Kidney epithelial cell (primary cell): Measurements from ENCODE around the gene ADGRF4. TPM values are rescaled to one million over a fixed set of nuclear protein-coding genes. Genes with fewer than 3 reads are reported as not detected.

Experiments
- DNase-seq: peaks from one replicate; pipeline ENCODE4 v3.0.0-alpha.2; 2010; ENCODE audit warnings: low read depth
- H3K27me3 ChIP-seq: 2 replicates; pipeline ENCODE4 v1.6.0; 2011; ENCODE audit warnings: low read length; ENCODE audit not compliant: control insufficient read depth, insufficient read depth
- H3K36me3 ChIP-seq: 2 replicates; pipeline ENCODE4 v1.5.1; 2011; ENCODE audit warnings: low read length; ENCODE audit not compliant: control insufficient read depth, insufficient read depth
- H3K4me3 ChIP-seq: 2 replicates; pipeline ENCODE4 v1.5.1; 2011; ENCODE audit warnings: low read depth, mild to moderate bottlenecking, control low read depth, low read length
- total RNA-seq: library from RNA; depleted of rRNA; stranded (reverse); fragments of >200 nt; gene quantifications from 2 replicates; pipeline ENCODE4 v1.2.3, GENCODE V29; 2015
- TF ChIP-seq, protein P1 (sequence below): IDR thresholded peaks from 2 replicates; pipeline ENCODE4 v1.5.1; 2011; ENCODE audit warnings: mild to moderate bottlenecking, moderate library complexity, low read length, control low read depth, inconsistent platforms; ENCODE audit not compliant: insufficient read depth, poor library complexity, severe bottlenecking

Gene ADGRF4
- total RNA-seq, 1 donor from 2014 or later = 7.7 TPM

DNA sequence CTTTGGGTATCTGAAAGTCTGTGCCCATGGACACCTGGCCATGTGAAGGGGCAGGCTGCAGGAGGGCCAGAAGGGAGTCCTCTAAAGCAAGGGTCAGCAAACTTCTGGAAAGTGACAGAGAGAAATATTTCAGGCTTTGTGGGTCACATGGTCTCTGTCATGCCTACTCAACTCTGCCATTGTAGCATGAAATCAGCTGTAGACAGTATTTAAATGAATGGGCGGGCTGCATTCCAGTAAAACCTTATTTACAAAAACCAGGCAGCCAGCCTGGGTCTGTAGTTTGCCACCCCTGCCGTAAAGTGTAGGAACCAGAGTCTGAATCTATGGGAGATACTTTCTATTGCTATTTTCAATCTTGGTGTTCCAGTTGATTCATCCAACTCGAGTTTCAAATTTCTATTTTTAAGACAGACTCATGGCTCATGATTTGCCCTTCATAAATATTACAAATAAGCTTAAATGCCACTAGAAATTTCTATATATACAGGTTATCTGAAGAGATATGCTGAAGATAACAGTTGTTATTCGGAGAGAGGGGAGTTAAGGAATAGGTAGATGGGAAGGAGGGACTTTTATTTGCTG, 19.0 kb upstream of the ADGRF4 start:
- no peak for DNase-seq
- no peaks in the 10 kb centered on the region for H3K27me3 ChIP-seq
- H3K36me3 ChIP-seq = no peaks in the 10 kb centered on the region
- no peak overlapping the region for H3K4me3 ChIP-seq
- TF ChIP-seq, protein P1, sequence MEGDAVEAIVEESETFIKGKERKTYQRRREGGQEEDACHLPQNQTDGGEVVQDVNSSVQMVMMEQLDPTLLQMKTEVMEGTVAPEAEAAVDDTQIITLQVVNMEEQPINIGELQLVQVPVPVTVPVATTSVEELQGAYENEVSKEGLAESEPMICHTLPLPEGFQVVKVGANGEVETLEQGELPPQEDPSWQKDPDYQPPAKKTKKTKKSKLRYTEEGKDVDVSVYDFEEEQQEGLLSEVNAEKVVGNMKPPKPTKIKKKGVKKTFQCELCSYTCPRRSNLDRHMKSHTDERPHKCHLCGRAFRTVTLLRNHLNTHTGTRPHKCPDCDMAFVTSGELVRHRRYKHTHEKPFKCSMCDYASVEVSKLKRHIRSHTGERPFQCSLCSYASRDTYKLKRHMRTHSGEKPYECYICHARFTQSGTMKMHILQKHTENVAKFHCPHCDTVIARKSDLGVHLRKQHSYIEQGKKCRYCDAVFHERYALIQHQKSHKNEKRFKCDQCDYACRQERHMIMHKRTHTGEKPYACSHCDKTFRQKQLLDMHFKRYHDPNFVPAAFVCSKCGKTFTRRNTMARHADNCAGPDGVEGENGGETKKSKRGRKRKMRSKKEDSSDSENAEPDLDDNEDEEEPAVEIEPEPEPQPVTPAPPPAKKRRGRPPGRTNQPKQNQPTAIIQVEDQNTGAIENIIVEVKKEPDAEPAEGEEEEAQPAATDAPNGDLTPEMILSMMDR = no peak

DNA sequence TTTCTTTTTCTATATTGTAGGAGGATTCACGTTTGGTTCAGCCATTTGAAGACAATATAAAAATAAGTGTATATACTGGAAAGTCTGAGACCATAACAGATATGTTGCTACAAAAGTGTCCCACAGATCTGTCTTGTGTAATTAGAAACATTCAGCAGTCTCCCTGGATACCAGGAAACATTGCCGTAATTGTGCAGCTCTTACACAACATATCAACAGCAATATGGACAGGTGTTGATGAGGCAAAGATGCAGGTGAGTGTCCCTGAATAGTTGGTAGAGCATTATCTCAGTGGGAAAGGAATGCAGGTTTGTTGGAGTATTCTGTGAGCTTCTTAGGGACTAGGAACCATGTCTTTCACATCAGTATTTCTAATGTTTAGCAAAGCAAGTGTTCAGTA, 18.3 kb upstream of the ADGRF4 start:
- Histone ChIP-seq H3K4me3 (no peak overlapping the region), H3K27me3 (no peaks in the 10 kb centered on the region), H3K36me3 (no peaks in the 10 kb centered on the region)
- TF ChIP-seq, protein P1 = no peak
- no peak for DNase-seq

DNA sequence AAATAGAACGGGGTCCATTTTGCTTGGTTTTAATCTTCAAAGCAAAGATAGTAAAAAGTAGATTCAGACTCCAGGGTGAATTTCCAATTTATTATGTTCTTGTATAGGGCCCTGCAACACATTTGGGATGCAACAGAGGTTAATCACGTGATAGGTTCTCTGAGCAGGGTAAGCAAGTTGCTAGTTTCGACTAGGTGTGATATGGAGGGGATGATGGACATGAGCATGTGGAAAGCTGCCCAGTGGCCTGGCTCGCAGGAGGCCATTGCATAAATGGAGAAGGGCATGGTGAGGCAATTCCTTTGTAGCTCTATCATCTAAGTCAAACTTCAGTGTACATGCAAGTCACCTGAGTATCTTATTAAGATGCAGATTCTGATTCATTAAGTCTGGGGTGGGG, 17.7 kb upstream of the ADGRF4 start:
- H3K4me3 ChIP-seq = no peak overlapping the region
- no peaks in the 10 kb centered on the region for H3K27me3 ChIP-seq
- DNase-seq = no peak
- TF ChIP-seq, protein P1 = no peak
- no peaks in the 10 kb centered on the region for H3K36me3 ChIP-seq

DNA sequence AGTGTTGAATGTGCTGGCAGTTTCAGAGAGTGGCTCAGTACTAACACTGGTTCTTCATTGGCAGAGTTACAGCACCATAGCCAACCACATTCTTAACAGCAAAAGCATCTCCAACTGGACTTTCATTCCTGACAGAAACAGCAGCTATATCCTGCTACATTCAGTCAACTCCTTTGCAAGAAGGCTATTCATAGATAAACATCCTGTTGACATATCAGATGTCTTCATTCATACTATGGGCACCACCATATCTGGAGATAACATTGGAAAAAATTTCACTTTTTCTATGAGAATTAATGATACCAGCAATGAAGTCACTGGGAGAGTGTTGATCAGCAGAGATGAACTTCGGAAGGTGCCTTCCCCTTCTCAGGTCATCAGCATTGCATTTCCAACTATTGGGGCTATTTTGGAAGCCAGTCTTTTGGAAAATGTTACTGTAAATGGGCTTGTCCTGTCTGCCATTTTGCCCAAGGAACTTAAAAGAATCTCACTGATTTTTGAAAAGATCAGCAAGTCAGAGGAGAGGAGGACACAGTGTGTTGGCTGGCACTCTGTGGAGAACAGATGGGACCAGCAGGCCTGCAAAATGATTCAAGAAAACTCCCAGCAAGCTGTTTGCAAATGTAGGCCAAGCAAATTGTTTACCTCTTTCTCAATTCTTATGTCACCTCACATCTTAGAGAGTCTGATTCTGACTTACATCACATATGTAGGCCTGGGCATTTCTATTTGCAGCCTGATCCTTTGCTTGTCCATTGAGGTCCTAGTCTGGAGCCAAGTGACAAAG, 17.0 kb upstream of the ADGRF4 start:
- H3K27me3 ChIP-seq = no peaks in the 10 kb centered on the region
- no peak for DNase-seq
- H3K4me3 ChIP-seq = no peak overlapping the region
- TF ChIP-seq, protein P1 = no peak
- H3K36me3 ChIP-seq = no peaks in the 10 kb centered on the region

DNA sequence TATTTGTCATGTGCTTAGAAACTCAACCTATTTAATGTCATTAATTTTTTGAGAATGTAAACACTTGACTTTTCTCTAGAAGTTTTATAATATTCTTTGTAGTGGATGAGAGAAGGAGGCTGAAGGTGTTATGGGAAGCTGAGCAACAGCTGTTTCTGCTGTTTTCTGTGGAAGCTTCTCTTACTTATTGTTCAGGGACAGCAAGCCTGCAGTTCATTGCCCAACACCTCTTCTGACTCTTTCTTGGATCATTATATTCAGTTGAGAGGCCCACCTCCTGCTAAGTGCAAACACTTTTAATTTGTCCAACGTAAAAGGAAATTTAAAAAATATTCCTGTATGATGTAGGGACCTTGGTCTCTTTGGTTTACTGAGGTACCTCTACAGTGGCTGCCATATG, 12.0 kb upstream of the ADGRF4 start:
- Histone ChIP-seq H3K36me3 (no peaks in the 10 kb centered on the region), H3K4me3 (no peak overlapping the region), H3K27me3 (no peaks in the 10 kb centered on the region)
- no peak for DNase-seq
- TF ChIP-seq, protein P1 = no peak
